GM13976 (cell line): ENCODE results near the gene AGAP1.

ENCODE experiments used
- DNase-seq: peaks from one replicate; pipeline ENCODE4 v3.0.0; 2012; ENCODE audit warnings: low spot score
- in situ Hi-C: fragments of 300-500 bp; cut with MboI; formaldehyde crosslinking; loops from one replicate; pipeline ENCODE4 v1.12.0; 2022; ENCODE audit warnings: low sequenced_read_pairs, mixed read lengths, inconsistent platforms; ENCODE audit not compliant: unreplicated experiment
- TF ChIP-seq, protein P1 (sequence below): IDR thresholded peaks from 2 replicates; pipeline ENCODE4 v1.5.1; 2012; ENCODE audit warnings: borderline replicate concordance, mild to moderate bottlenecking; ENCODE audit not compliant: insufficient read depth; ENCODE audit errors: extremely low read depth, missing control alignments, control extremely low read depth

The AGAP1 gene

DNA sequence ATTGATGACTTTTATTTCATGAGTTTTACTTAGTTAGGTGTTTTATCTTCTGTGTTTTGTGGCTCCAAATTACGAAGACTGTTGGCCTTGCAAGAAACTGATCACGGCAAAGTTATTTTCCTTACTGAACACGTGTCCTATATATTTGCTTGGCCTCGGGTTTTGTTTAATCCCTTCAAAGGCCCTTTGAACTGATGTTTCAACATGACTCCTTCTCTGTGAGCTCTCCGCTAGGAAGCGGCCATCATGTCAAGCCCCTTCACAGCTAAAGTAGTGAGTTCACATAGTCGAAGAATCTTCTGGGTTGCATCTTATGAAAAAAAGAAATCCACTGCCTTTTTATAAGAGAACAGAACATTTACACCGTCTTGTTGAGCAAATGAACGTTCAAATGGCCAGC is 515.0 kb downstream of the AGAP1 start:
- DNase-seq = no peak
- TF ChIP-seq, protein P1, sequence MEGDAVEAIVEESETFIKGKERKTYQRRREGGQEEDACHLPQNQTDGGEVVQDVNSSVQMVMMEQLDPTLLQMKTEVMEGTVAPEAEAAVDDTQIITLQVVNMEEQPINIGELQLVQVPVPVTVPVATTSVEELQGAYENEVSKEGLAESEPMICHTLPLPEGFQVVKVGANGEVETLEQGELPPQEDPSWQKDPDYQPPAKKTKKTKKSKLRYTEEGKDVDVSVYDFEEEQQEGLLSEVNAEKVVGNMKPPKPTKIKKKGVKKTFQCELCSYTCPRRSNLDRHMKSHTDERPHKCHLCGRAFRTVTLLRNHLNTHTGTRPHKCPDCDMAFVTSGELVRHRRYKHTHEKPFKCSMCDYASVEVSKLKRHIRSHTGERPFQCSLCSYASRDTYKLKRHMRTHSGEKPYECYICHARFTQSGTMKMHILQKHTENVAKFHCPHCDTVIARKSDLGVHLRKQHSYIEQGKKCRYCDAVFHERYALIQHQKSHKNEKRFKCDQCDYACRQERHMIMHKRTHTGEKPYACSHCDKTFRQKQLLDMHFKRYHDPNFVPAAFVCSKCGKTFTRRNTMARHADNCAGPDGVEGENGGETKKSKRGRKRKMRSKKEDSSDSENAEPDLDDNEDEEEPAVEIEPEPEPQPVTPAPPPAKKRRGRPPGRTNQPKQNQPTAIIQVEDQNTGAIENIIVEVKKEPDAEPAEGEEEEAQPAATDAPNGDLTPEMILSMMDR = no peak
- in situ Hi-C loops = no loop called here

DNA sequence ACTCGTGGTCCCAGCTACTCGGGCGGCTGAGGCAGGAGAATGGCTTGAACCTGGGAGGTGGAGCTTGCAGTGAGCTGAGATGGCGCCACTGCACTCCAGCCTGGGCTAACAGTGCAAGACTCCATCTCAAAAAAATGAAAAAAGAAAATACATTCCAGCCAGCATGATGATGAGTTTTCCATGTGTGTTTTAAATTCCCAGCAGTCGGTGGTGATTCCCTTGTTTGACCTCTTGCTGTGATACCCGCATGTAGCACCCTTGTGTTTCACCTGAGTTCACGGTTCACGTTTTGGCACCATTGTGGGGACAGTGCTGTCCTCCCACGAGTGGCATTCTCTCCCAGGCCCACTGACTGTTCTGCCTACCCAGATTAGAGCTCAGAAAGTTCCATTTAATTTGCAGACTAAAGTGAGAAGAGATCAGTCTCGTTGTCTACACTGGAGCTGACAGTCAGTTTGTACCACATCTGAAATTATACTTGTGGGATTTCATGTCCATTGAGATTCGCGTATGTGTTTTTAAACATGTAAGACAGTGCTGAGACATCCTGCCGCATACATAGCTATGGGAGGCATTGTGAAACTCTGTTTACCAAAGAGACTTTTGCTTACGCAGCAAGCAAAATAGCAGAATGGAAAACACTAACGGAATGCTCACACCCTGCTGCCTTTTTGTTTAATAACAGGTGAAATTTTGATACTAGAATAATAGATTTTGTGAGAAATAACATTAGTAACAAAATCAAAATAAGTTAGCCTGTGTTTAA is 517.3 kb downstream of the AGAP1 start:
- in situ Hi-C loops = no loop called here
- TF ChIP-seq, protein P1 = no peak
- DNase-seq = no peak

DNA sequence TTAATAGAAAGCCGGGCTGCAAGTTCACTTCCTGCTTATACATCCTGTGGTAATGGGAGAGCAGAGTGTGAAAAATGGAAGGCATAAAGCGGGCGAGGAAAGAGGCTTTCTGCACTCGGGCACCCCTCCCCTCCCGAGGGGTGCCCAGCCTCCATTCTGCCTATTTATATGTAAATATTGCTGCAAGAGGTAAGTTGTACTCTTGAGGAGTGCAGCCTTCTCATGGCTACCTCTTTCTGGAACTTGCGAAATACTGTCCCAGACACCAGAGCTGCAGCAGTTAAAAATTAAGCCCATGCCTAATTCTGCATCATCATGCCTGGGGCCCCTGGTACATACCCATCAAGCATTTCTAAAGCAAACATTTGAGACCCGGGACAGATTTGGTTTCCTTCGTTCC is 518.3 kb downstream of the AGAP1 start:
- TF ChIP-seq, protein P1 = no peak
- DNase-seq = no peak
- in situ Hi-C loops = no loop called here

DNA sequence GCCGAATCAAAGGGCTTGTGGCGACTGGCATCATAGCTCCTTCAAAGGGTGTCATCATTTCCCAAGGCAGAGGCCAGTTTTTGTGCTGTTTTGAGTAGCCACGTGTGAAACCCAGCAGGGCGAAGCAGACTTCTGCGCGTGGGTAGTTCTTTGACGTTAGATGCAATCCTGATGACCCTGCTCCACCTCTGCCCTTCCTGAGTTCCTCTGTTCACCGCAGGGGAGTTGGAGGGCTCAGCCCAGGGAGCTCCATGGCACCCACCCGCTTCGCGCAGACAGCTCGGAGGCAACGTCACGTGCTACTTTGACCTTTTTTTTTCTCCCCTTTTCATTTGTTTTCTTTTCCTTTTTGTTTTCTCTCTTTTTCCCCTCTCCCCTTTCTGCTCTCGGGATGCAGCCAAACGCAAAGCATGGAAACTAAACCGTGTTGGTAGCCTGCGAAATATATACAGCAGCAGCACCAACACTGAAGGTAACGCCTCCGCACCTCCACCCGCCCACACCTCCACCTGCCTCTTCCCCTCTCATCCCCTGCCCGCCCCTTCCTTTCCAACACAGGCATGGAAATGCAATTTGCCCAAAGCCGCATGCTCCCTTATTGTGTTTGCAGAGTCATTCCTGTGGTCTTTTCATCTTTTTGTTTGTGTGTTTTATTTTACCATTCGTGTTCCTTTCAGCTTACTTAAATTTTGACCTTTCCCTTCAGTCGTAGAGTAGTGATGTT is 520.7 kb downstream of the AGAP1 start:
- DNase-seq = no peak
- TF ChIP-seq, protein P1 = no peak
- in situ Hi-C loops = no loop called here

DNA sequence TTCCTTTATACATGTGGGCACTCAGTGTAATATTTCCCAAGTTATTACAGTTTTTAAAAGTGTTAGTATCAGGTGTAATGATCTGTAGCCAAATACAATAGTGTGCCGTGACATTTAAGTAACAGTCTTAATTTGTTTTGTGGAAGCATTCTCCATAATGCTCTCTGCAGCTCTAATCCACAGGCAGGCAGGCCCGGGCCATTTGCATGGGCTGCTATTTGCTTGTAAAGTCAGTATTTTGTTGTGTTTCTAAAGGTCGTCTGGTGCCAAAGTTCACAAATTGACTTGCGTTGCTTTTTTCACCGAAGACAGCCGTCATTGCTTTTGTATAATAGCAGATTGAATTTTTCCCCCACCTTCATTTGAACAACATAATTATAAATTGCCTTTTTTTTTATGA is 521.3 kb downstream of the AGAP1 start:
- TF ChIP-seq, protein P1 = no peak
- DNase-seq = no peak
- in situ Hi-C loops = no loop called here

DNA sequence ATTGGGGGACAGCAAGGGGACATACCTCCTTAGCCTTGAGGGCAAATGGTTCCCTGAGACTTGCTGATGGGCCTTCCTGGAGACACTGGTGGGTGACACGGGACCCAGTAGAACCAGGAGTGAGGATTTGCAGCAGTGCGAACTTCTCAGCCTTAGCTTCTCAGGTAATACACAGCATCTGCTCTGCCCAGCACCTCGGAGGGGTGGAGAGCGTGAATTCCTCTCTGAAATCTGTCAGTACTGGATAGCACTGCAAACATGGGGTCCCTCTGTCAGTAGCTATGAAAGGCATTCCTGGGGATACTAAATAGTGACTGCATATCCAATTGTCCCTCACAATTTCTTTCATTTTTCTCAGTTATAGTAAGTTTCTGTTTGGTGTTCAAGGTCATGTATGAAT is 522.7 kb downstream of the AGAP1 start:
- in situ Hi-C loops = no loop called here
- no peak for DNase-seq
- TF ChIP-seq, protein P1 = no peak

DNA sequence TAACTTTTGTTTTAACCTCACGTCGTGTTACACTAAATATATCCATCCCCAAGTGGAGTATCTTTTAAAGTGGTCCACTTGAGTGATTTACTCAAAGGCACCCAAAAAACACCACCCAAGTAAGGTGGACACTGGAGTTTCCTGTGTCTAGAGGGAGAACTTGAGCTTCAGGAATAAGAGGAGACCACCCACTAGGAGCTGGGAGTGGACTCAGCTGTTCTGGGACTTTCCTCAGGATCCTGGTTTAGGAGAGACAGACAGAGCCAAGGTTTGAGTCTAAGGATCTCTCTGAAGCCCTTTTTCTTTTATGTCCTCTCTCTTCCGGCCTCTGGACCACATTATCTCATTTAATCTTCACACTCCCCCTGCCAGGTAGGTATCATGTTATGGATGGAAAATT is 523.6 kb downstream of the AGAP1 start:
- no peak for DNase-seq
- TF ChIP-seq, protein P1 = no peak
- in situ Hi-C loops = no loop called here
